Measurements from ENCODE around the gene AGPAT1. TPM values are rescaled to one million over a fixed set of nuclear protein-coding genes. Genes with fewer than 3 reads are reported as not detected.

Gene AGPAT1
- total RNA-seq, 1 experiment from 2014 or later = 84.5 TPM

DNA sequence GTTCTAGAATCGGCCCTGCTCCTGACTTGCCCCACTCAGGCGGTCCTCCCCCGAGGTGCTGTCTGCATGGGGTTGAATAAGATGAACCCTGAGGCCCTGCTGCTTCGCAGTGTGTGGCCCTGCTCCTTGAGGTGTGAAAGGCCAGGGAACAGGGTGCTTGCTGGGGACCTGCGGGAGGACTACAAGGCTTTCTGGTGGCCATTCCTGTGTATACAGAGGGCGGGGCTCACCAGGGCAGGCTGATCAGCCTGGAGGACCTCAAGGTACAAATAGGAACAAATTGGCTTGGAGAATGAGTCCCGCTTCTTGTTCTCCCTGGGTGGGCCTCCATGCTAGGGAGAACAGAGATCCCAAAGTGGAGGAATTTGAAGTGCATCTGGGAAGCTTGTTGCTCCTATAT, 42.3 kb upstream of the AGPAT1 start:
- no peak for ATAC-seq
- no peak for DNase-seq (ENCODE audit: low spot score)
- Mint-ChIP-seq H3K27me3 (ENCODE audit: low read depth) (peaks cover 3% of the 10 kb centered on the region; the same call in 1 of the 2 replicates), H3K4me1 (peaks cover 3% of the 10 kb centered on the region; the same call in 1 of the 2 replicates), H3K9me3 (no peaks in the 10 kb centered on the region), H3K36me3 (no peaks in the 10 kb centered on the region), H3K27ac (no peak overlapping the region), H3K4me3 (no peak overlapping the region)
- ChIA-PET CTCF (no interaction called here), POLR2A (no interaction called here)
- TF ChIP-seq SOX15 (CRISPR knock-in tag; IDR thresholded peaks at IDR 0.05) = no peak
- no peak for TF ChIP-seq ZNF317 (CRISPR knock-in tag; IDR thresholded peaks at IDR 0.05; ENCODE audit: borderline replicate concordance, low read depth)
- TF ChIP-seq, protein P1, sequence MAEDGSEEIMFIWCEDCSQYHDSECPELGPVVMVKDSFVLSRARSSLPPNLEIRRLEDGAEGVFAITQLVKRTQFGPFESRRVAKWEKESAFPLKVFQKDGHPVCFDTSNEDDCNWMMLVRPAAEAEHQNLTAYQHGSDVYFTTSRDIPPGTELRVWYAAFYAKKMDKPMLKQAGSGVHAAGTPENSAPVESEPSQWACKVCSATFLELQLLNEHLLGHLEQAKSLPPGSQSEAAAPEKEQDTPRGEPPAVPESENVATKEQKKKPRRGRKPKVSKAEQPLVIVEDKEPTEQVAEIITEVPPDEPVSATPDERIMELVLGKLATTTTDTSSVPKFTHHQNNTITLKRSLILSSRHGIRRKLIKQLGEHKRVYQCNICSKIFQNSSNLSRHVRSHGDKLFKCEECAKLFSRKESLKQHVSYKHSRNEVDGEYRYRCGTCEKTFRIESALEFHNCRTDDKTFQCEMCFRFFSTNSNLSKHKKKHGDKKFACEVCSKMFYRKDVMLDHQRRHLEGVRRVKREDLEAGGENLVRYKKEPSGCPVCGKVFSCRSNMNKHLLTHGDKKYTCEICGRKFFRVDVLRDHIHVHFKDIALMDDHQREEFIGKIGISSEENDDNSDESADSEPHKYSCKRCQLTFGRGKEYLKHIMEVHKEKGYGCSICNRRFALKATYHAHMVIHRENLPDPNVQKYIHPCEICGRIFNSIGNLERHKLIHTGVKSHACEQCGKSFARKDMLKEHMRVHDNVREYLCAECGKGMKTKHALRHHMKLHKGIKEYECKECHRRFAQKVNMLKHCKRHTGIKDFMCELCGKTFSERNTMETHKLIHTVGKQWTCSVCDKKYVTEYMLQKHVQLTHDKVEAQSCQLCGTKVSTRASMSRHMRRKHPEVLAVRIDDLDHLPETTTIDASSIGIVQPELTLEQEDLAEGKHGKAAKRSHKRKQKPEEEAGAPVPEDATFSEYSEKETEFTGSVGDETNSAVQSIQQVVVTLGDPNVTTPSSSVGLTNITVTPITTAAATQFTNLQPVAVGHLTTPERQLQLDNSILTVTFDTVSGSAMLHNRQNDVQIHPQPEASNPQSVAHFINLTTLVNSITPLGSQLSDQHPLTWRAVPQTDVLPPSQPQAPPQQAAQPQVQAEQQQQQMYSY (CRISPR knock-in tag; IDR thresholded peaks at IDR 0.05) = no peak
- TF ChIP-seq AR (CRISPR knock-in tag; IDR thresholded peaks at IDR 0.05) = no peak
- TF ChIP-seq, protein P2, sequence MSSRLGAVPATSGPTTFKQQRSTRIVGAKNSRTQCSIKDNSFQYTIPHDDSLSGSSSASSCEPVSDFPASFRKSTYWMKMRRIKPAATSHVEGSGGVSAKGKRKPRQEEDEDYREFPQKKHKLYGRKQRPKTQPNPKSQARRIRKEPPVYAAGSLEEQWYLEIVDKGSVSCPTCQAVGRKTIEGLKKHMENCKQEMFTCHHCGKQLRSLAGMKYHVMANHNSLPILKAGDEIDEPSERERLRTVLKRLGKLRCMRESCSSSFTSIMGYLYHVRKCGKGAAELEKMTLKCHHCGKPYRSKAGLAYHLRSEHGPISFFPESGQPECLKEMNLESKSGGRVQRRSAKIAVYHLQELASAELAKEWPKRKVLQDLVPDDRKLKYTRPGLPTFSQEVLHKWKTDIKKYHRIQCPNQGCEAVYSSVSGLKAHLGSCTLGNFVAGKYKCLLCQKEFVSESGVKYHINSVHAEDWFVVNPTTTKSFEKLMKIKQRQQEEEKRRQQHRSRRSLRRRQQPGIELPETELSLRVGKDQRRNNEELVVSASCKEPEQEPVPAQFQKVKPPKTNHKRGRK (CRISPR knock-in tag; IDR thresholded peaks at IDR 0.05; ENCODE audit: borderline replicate concordance) = no peak
- no peak for TF ChIP-seq TEAD1 (CRISPR knock-in tag; IDR thresholded peaks at IDR 0.05)
- no peak for TF ChIP-seq NFE2L1 (CRISPR knock-in tag; IDR thresholded peaks at IDR 0.05)
- TF ChIP-seq MYBL2 (CRISPR knock-in tag; IDR thresholded peaks at IDR 0.05) = no peak
- TF ChIP-seq CREM (CRISPR knock-in tag; IDR thresholded peaks at IDR 0.05) = no peak
- TF ChIP-seq GTF2I (CRISPR knock-in tag; conservative IDR thresholded peaks at IDR 0.05) = no peak
- TF ChIP-seq, protein P3, sequence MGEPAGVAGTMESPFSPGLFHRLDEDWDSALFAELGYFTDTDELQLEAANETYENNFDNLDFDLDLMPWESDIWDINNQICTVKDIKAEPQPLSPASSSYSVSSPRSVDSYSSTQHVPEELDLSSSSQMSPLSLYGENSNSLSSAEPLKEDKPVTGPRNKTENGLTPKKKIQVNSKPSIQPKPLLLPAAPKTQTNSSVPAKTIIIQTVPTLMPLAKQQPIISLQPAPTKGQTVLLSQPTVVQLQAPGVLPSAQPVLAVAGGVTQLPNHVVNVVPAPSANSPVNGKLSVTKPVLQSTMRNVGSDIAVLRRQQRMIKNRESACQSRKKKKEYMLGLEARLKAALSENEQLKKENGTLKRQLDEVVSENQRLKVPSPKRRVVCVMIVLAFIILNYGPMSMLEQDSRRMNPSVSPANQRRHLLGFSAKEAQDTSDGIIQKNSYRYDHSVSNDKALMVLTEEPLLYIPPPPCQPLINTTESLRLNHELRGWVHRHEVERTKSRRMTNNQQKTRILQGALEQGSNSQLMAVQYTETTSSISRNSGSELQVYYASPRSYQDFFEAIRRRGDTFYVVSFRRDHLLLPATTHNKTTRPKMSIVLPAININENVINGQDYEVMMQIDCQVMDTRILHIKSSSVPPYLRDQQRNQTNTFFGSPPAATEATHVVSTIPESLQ (CRISPR knock-in tag; IDR thresholded peaks at IDR 0.05) = no peak
- no peak for TF ChIP-seq ZNF423 (CRISPR knock-in tag; IDR thresholded peaks at IDR 0.05)
- TF ChIP-seq OVOL2 (CRISPR knock-in tag; IDR thresholded peaks at IDR 0.05; ENCODE audit: borderline replicate concordance) = no peak

- ATAC-seq = no peak
- Mint-ChIP-seq H3K36me3 (no peaks in the 10 kb centered on the region), H3K4me3 (no peak overlapping the region), H3K27me3 (ENCODE audit: low read depth) (peaks cover 3% of the 10 kb centered on the region; the same call in 1 of the 2 replicates), H3K27ac (no peak overlapping the region), H3K9me3 (no peaks in the 10 kb centered on the region), H3K4me1 (no peaks in the 10 kb centered on the region)
- TF ChIP-seq ZNF416 (CRISPR knock-in tag; IDR thresholded peaks at IDR 0.05) (no peak), MAX (CRISPR knock-in tag; IDR thresholded peaks at IDR 0.05) (no peak), ELF4 (CRISPR knock-in tag; IDR thresholded peaks at IDR 0.05; ENCODE audit: low read depth) (no peak), NR2C2 (CRISPR knock-in tag; IDR thresholded peaks at IDR 0.05) (no peak)
- TF ChIP-seq, protein P4, sequence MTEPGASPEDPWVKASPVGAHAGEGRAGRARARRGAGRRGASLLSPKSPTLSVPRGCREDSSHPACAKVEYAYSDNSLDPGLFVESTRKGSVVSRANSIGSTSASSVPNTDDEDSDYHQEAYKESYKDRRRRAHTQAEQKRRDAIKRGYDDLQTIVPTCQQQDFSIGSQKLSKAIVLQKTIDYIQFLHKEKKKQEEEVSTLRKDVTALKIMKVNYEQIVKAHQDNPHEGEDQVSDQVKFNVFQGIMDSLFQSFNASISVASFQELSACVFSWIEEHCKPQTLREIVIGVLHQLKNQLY (CRISPR knock-in tag; IDR thresholded peaks at IDR 0.05) = no peak
- ChIA-PET CTCF (interaction anchor here (0.8 kb wide), 1 partner anchor 22 kb away, joined by 4 read pairs; no protein-coding TSS in a partner anchor), POLR2A (no interaction called here)
- DNase-seq (ENCODE audit: low spot score) = no peak
These were observed 41.1 kb upstream of the AGPAT1 start for GRCh38 chr6:32216998-32217397.

All from WTC11 (cell line).